PC-9 (cell line): ENCODE measurements around the gene SCRN2. TPM values are rescaled to one million over a fixed set of nuclear protein-coding genes. Genes with fewer than 3 reads are reported as not detected.

Experiments
- BruUV-seq: library from RNA; stranded (reverse); fragments of 400-500 nt; replicated peaks from 2 replicates; lab custom pipeline; 2021; lab: Mats Ljungman, UMichigan
- CTCF ChIA-PET: fragments of 300-600 bp; sonication (Branson Sonifier 250); formaldehyde crosslinking; loops from one replicate; lab custom pipeline; 2022; ENCODE audit warnings: antibody characterized with exemption; lab: Charles Lee
- POLR2A ChIA-PET: fragments of 300-600 bp; sonication (Branson Sonifier 250); formaldehyde crosslinking; loops from one replicate; lab custom pipeline; 2022; ENCODE audit warnings: antibody characterized with exemption; ENCODE audit not compliant: unreplicated experiment; lab: Charles Lee
- DNase-seq, 2 experiments: peaks; one replicate each; pipeline versions ENCODE4 v3.0.0 to v3.0.0-alpha.2; 2015 to 2022; ENCODE audit warnings: mixed read lengths in 1 of 2
- H2AFZ ChIP-seq: fragments of 200-600 bp; sonication (generic); 2 replicates; pipeline ENCODE4 v1.8.1; 2017; ENCODE audit warnings: antibody characterized with exemption
- H3F3A ChIP-seq: fragments of 200-600 bp; sonication (generic); 2 replicates; pipeline ENCODE4 v1.8.1; 2017; ENCODE audit warnings: antibody characterized with exemption, mild to moderate bottlenecking, low read depth; ENCODE audit not compliant: insufficient read depth
- H3K27ac ChIP-seq: fragments of 200-600 bp; sonication (generic); 2 replicates; pipeline ENCODE4 v1.6.1; 2016; ENCODE audit warnings: mixed run types
- H3K27me3 ChIP-seq: fragments of 200-600 bp; sonication (generic); 2 replicates; pipeline ENCODE4 v1.6.1; 2016; ENCODE audit warnings: low read depth, mixed run types; ENCODE audit not compliant: insufficient read depth
- H3K36me3 ChIP-seq: fragments of 200-600 bp; sonication (generic); 2 replicates; pipeline ENCODE4 v1.6.1; 2016; ENCODE audit warnings: low read depth, mixed run types
- H3K4me1 ChIP-seq: fragments of 200-600 bp; sonication (generic); replicated peaks from 2 replicates; pipeline ENCODE4 v1.6.1; 2016; ENCODE audit warnings: mixed run types; ENCODE audit not compliant: insufficient read depth
- H3K4me2 ChIP-seq: fragments of 200-600 bp; sonication (generic); 2 replicates; pipeline ENCODE4 v1.6.1; 2017; ENCODE audit warnings: mixed run types
- H3K4me3 ChIP-seq: fragments of 200-600 bp; sonication (generic); 2 replicates; pipeline ENCODE4 v1.6.1; 2016; ENCODE audit warnings: mixed run types
- H3K79me2 ChIP-seq: fragments of 200-600 bp; sonication (generic); 2 replicates; pipeline ENCODE4 v1.6.1; 2017; ENCODE audit warnings: low read depth, mixed run types
- H3K9me2 ChIP-seq: fragments of 200-600 bp; sonication (generic); 2 replicates; pipeline ENCODE4 v1.8.1; 2017; ENCODE audit warnings: mild to moderate bottlenecking; ENCODE audit not compliant: insufficient read depth
- H3K9me3 ChIP-seq: fragments of 200-600 bp; sonication (generic); 2 replicates; pipeline ENCODE4 v1.8.1; 2016; ENCODE audit warnings: low read depth; ENCODE audit not compliant: insufficient read depth
- H4K20me1 ChIP-seq: fragments of 200-600 bp; sonication (generic); 2 replicates; pipeline ENCODE4 v1.8.1; 2017; ENCODE audit not compliant: insufficient read depth
- EZH2 ChIP-seq: fragments of 200-600 bp; sonication (generic); IDR thresholded peaks from 2 replicates; pipeline ENCODE4 v1.8.0; 2017; ENCODE audit warnings: antibody characterized with exemption, low read depth
- intact Hi-C: fragments of 100-400 bp; cut with micrococcal nuclease; formaldehyde crosslinking; loops from one replicate; pipeline ENCODE4 v1.10.0; 2022; ENCODE audit not compliant: unreplicated experiment
- total RNA-seq: library from RNA; stranded (reverse); gene quantifications from 2 replicates; pipeline ENCODE4 v1.2.3, GENCODE V29; 2021
- TF ChIP-seq, protein P1 (sequence below): fragments of 200-600 bp; sonication (generic); conservative IDR thresholded peaks from 2 replicates; pipeline ENCODE4 v1.6.1; 2017; ENCODE audit warnings: mixed run types, antibody characterized with exemption, mild to moderate bottlenecking, moderate library complexity

Gene SCRN2
- total RNA-seq, 1 experiment from 2014 or later, result 31.7 TPM

- Histone ChIP-seq H4K20me1 (no peaks in the 10 kb centered on the region), H3K27me3 (no peaks in the 10 kb centered on the region), H3K36me3 (no peaks in the 10 kb centered on the region), H3K4me1 (peaks cover 88% of the 10 kb centered on the region), H3K4me3 (no peak overlapping the region), H3F3A (peaks cover 56% of the 10 kb centered on the region), H3K4me2 (no peak overlapping the region), H3K79me2 (no peaks in the 10 kb centered on the region), H3K27ac (no peak overlapping the region), H3K9me2 (no peaks in the 10 kb centered on the region), H2AFZ (no peak overlapping the region), H3K9me3 (no peaks in the 10 kb centered on the region)
- POLR2A ChIA-PET, result interaction anchor here (0.5 kb wide), 1 partner anchor 16 kb away, joined by 3 read pairs; the partner anchor contains the start of gene SP2
- CTCF ChIA-PET, result no interaction called here
- DNase-seq, result no peak
- TF ChIP-seq, protein P1, sequence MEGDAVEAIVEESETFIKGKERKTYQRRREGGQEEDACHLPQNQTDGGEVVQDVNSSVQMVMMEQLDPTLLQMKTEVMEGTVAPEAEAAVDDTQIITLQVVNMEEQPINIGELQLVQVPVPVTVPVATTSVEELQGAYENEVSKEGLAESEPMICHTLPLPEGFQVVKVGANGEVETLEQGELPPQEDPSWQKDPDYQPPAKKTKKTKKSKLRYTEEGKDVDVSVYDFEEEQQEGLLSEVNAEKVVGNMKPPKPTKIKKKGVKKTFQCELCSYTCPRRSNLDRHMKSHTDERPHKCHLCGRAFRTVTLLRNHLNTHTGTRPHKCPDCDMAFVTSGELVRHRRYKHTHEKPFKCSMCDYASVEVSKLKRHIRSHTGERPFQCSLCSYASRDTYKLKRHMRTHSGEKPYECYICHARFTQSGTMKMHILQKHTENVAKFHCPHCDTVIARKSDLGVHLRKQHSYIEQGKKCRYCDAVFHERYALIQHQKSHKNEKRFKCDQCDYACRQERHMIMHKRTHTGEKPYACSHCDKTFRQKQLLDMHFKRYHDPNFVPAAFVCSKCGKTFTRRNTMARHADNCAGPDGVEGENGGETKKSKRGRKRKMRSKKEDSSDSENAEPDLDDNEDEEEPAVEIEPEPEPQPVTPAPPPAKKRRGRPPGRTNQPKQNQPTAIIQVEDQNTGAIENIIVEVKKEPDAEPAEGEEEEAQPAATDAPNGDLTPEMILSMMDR, result no peak
- no peak for TF ChIP-seq EZH2
- intact Hi-C loops, result no loop called here
- BruUV-seq, result no TSS peak
Measured at GRCh38 chr17:47879776-47880454, 38.8 kb upstream of the SCRN2 start.

DNA sequence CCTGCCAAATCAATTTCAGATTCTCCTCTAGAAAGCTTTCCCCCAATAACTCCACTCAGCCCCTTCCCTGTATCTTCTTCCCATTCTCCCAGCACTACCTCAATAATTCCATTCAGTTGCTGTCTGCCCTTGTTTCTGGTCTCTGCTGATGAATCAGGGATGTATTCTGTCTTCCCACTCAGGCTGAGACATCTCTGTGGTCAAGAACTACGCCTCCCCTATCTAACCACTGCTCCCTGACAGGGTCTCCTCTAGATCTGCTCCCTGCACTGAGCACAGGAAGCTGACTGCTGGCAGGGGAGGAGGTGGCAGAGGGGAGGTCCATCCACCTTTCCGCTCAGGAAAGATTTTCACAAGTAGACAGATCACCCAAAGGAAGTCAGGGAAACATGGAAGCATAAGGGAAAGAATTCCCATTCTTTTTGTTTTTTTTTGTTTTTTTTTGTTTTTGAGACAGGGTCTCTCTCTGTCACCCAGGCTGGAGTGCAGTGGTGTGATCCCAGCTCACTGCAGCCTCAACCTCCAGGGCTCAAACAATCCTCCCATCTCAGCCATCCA is 38.0 kb upstream of the SCRN2 start:
- no peaks in the 10 kb centered on the region for H4K20me1 ChIP-seq
- H2AFZ ChIP-seq, result no peak overlapping the region
- H3K4me2 ChIP-seq, result no peak overlapping the region
- ChIA-PET CTCF (no interaction called here), POLR2A (no interaction called here)
- no TSS peak for BruUV-seq
- no peak for TF ChIP-seq EZH2
- TF ChIP-seq, protein P1, result no peak
- intact Hi-C loops, result no loop called here
- no peak for DNase-seq
- no peak overlapping the region for H3K4me3 ChIP-seq
- H3K27ac ChIP-seq, result no peak overlapping the region
- no peaks in the 10 kb centered on the region for H3K27me3 ChIP-seq
- no peaks in the 10 kb centered on the region for H3K9me3 ChIP-seq
- no peaks in the 10 kb centered on the region for H3K79me2 ChIP-seq
- no peaks in the 10 kb centered on the region for H3K36me3 ChIP-seq
- H3K4me1 ChIP-seq, result peaks cover 88% of the 10 kb centered on the region
- H3K9me2 ChIP-seq, result no peaks in the 10 kb centered on the region
- H3F3A ChIP-seq, result peaks cover 49% of the 10 kb centered on the region

- no peak overlapping the region for H2AFZ ChIP-seq
- H3K9me3 ChIP-seq, result no peaks in the 10 kb centered on the region
- ChIA-PET POLR2A (no interaction called here), CTCF (no interaction called here)
- no peaks in the 10 kb centered on the region for H3K9me2 ChIP-seq
- H3F3A ChIP-seq, result peaks cover 43% of the 10 kb centered on the region
- H3K4me2 ChIP-seq, result 0 out of 2 replicates have a peak overlapping the region, but pooled peaks have one; percentile 2
- DNase-seq, result peak in 1 of 2 experiments; percentile 27
- intact Hi-C loops, result no loop called here
- H3K4me3 ChIP-seq, result no peak overlapping the region
- no peaks in the 10 kb centered on the region for H3K27me3 ChIP-seq
- H3K27ac ChIP-seq, result no peak overlapping the region
- no peaks in the 10 kb centered on the region for H3K79me2 ChIP-seq
- H3K4me1 ChIP-seq, result peaks cover 85% of the 10 kb centered on the region
- TF ChIP-seq EZH2, result no peak
- TF ChIP-seq, protein P1, result no peak
- H3K36me3 ChIP-seq, result no peaks in the 10 kb centered on the region
- no peaks in the 10 kb centered on the region for H4K20me1 ChIP-seq
- BruUV-seq, result no TSS peak
Measured at GRCh38 chr17:47878203-47879027, 37.3 kb upstream of the SCRN2 start.
